Mesendoderm (in vitro differentiated cells): ENCODE measurements around the gene CREB5.

Experiments
- DNase-seq: peaks from one replicate; pipeline ENCODE4 v3.0.0; 2013
- H2AK5ac ChIP-seq: 2 replicates; pipeline ENCODE4 v1.6.1; 2013; ENCODE audit warnings: low read length, inconsistent platforms
- H2BK120ac ChIP-seq: 2 replicates; pipeline ENCODE4 v1.6.1; 2013; ENCODE audit warnings: low read depth, mild to moderate bottlenecking, low read length, moderate library complexity, mixed read lengths
- H2BK15ac ChIP-seq: replicated peaks from 2 replicates; pipeline ENCODE4 v1.6.1; 2013; ENCODE audit warnings: low read depth, mild to moderate bottlenecking, moderate library complexity
- H2BK5ac ChIP-seq: 2 replicates; pipeline ENCODE4 v1.6.1; 2013; ENCODE audit warnings: low read length, inconsistent platforms
- H3K18ac ChIP-seq: 2 replicates; pipeline ENCODE4 v1.6.1; 2013; ENCODE audit warnings: mild to moderate bottlenecking, low read length, mixed read lengths
- H3K23ac ChIP-seq: one replicate; pipeline ENCODE4 v1.6.1; 2013; ENCODE audit warnings: low read length
- H3K27ac ChIP-seq: 2 replicates; pipeline ENCODE4 v1.5.1; 2013; ENCODE audit warnings: low read depth, mild to moderate bottlenecking, inconsistent platforms, low read length, moderate library complexity
- H3K27me3 ChIP-seq: 2 replicates; pipeline ENCODE4 v1.6.1; 2013; ENCODE audit warnings: low read length, control low read depth, mild to moderate bottlenecking, inconsistent platforms; ENCODE audit not compliant: insufficient read depth, poor library complexity
- H3K36me3 ChIP-seq: 2 replicates; pipeline ENCODE4 v1.6.1; 2013; ENCODE audit warnings: low read length, inconsistent platforms; ENCODE audit not compliant: control insufficient read depth, insufficient read depth
- H3K4ac ChIP-seq: one replicate; pipeline ENCODE4 v1.6.1; 2013; ENCODE audit warnings: low read depth, mild to moderate bottlenecking, low read length, moderate library complexity
- H3K4me1 ChIP-seq: 2 replicates; pipeline ENCODE4 v1.6.1; 2013; ENCODE audit warnings: low read depth, low read length, inconsistent platforms; ENCODE audit not compliant: control insufficient read depth
- H3K4me2 ChIP-seq: 2 replicates; pipeline ENCODE4 v1.6.1; 2013; ENCODE audit warnings: low read length
- H3K4me3 ChIP-seq: 2 replicates; pipeline ENCODE4 v1.5.1; 2013; ENCODE audit warnings: mild to moderate bottlenecking, low read length
- H3K56ac ChIP-seq: one replicate; pipeline ENCODE4 v1.6.1; 2013; ENCODE audit warnings: low read length
- H3K79me1 ChIP-seq: 2 replicates; pipeline ENCODE4 v1.6.1; 2013; ENCODE audit warnings: low read length, inconsistent platforms
- H3K79me2 ChIP-seq: 2 replicates; pipeline ENCODE4 v1.6.1; 2013; ENCODE audit warnings: mild to moderate bottlenecking, low read length; ENCODE audit not compliant: control insufficient read depth, insufficient read depth
- H3K9ac ChIP-seq: 2 replicates; pipeline ENCODE4 v1.6.1; 2013; ENCODE audit warnings: low read length, inconsistent platforms
- H4K5ac ChIP-seq: one replicate; pipeline ENCODE4 v1.6.1; 2013; ENCODE audit warnings: low read length
- H4K8ac ChIP-seq: one replicate; pipeline ENCODE4 v1.6.1; 2013; ENCODE audit warnings: low read depth, mild to moderate bottlenecking, control low read depth, low read length, moderate library complexity
- WGBS: extraction: QIAGEN DNeasy Blood & Tissue Kit; methylation state at CpG from one replicate; pipeline ENCODE4 v1.1.7; 2013; ENCODE audit warnings: low lambda C conversion rate, missing lambda C conversion rate; ENCODE audit not compliant: insufficient coverage; ENCODE audit errors: extremely low coverage; 5-methylcytosine and 5-hydroxymethylcytosine counted together

CREB5 gene

GRCh38 chr7:28630350-28630749 lies 218.0 kb downstream of the CREB5 start:
- H2BK120ac ChIP-seq: no peak overlapping the region
- H3K27ac ChIP-seq: no peak overlapping the region
- no peak for DNase-seq
- H3K4me2 ChIP-seq: no peak overlapping the region
- H3K9ac ChIP-seq: no peak overlapping the region
- H3K56ac ChIP-seq: no peak overlapping the region
- no peak overlapping the region for H3K4me3 ChIP-seq
- WGBS: no CpG with 5 or more reads among the region's 3 CpGs
- no peak overlapping the region for H2AK5ac ChIP-seq
- no peak overlapping the region for H4K8ac ChIP-seq
- no peak overlapping the region for H2BK5ac ChIP-seq
- H3K36me3 ChIP-seq: no peaks in the 10 kb centered on the region
- no peak overlapping the region for H4K5ac ChIP-seq
- no peak overlapping the region for H2BK15ac ChIP-seq
- no peaks in the 10 kb centered on the region for H3K27me3 ChIP-seq
- H3K79me2 ChIP-seq: no peaks in the 10 kb centered on the region
- no peak overlapping the region for H3K4ac ChIP-seq
- H3K18ac ChIP-seq: no peak overlapping the region
- no peaks in the 10 kb centered on the region for H3K79me1 ChIP-seq
- H3K4me1 ChIP-seq: no peaks in the 10 kb centered on the region
- no peak overlapping the region for H3K23ac ChIP-seq

GRCh38 chr7:28631995-28632394 lies 219.7 kb downstream of the CREB5 start:
- Histone ChIP-seq H3K27me3 (no peaks in the 10 kb centered on the region), H2BK15ac (no peak overlapping the region), H3K18ac (no peak overlapping the region), H4K8ac (no peak overlapping the region), H2BK120ac (no peak overlapping the region), H3K9ac (no peak overlapping the region), H4K5ac (no peak overlapping the region), H2AK5ac (no peak overlapping the region), H3K56ac (no peak overlapping the region), H3K79me2 (no peaks in the 10 kb centered on the region), H3K36me3 (no peaks in the 10 kb centered on the region), H3K4ac (no peak overlapping the region), H3K4me2 (no peak overlapping the region), H3K4me1 (no peaks in the 10 kb centered on the region), H3K23ac (no peak overlapping the region), H3K79me1 (no peaks in the 10 kb centered on the region), H3K4me3 (no peak overlapping the region), H3K27ac (no peak overlapping the region), H2BK5ac (no peak overlapping the region)
- no peak for DNase-seq
- WGBS: no CpG with 5 or more reads among the region's 2 CpGs

- no peak overlapping the region for H3K4me2 ChIP-seq
- DNase-seq: no peak
- no peaks in the 10 kb centered on the region for H3K79me1 ChIP-seq
- no peaks in the 10 kb centered on the region for H3K36me3 ChIP-seq
- H3K4me3 ChIP-seq: no peak overlapping the region
- H3K23ac ChIP-seq: no peak overlapping the region
- H3K9ac ChIP-seq: no peak overlapping the region
- H3K56ac ChIP-seq: no peak overlapping the region
- WGBS: no CpG with 5 or more reads among the region's 2 CpGs
- no peak overlapping the region for H2BK5ac ChIP-seq
- no peak overlapping the region for H4K5ac ChIP-seq
- H3K27me3 ChIP-seq: no peaks in the 10 kb centered on the region
- H2BK15ac ChIP-seq: no peak overlapping the region
- no peaks in the 10 kb centered on the region for H3K4me1 ChIP-seq
- no peaks in the 10 kb centered on the region for H3K79me2 ChIP-seq
- no peak overlapping the region for H3K18ac ChIP-seq
- no peak overlapping the region for H4K8ac ChIP-seq
- no peak overlapping the region for H2AK5ac ChIP-seq
- H2BK120ac ChIP-seq: no peak overlapping the region
- H3K27ac ChIP-seq: no peak overlapping the region
- H3K4ac ChIP-seq: no peak overlapping the region
Observed at GRCh38 chr7:28638914-28639313, 226.6 kb downstream of the CREB5 start.

GRCh38 chr7:28640001-28640400 lies 227.7 kb downstream of the CREB5 start:
- Histone ChIP-seq H3K36me3 (no peaks in the 10 kb centered on the region), H2BK15ac (no peak overlapping the region), H4K5ac (no peak overlapping the region), H3K18ac (no peak overlapping the region), H3K23ac (no peak overlapping the region), H2AK5ac (no peak overlapping the region), H3K9ac (no peak overlapping the region), H3K4ac (no peak overlapping the region), H3K27ac (no peak overlapping the region), H3K4me3 (no peak overlapping the region), H3K4me1 (no peaks in the 10 kb centered on the region), H3K4me2 (no peak overlapping the region), H3K79me2 (no peaks in the 10 kb centered on the region), H2BK120ac (no peak overlapping the region), H4K8ac (no peak overlapping the region), H3K79me1 (no peaks in the 10 kb centered on the region), H3K56ac (no peak overlapping the region), H3K27me3 (no peaks in the 10 kb centered on the region), H2BK5ac (no peak overlapping the region)
- DNase-seq: no peak
- WGBS: no CpG with 5 or more reads among the region's 2 CpGs

GRCh38 chr7:28641752-28642545 lies 229.6 kb downstream of the CREB5 start:
- Histone ChIP-seq H3K4me2 (no peak overlapping the region), H3K4ac (no peak overlapping the region), H4K8ac (no peak overlapping the region), H3K27ac (no peak overlapping the region), H2BK5ac (no peak overlapping the region), H2BK120ac (no peak overlapping the region), H3K4me3 (no peak overlapping the region), H3K56ac (no peak overlapping the region), H3K27me3 (no peaks in the 10 kb centered on the region), H3K18ac (no peak overlapping the region), H3K79me1 (no peaks in the 10 kb centered on the region), H2BK15ac (no peak overlapping the region), H3K23ac (no peak overlapping the region), H3K79me2 (no peaks in the 10 kb centered on the region), H2AK5ac (no peak overlapping the region), H3K4me1 (no peaks in the 10 kb centered on the region), H3K36me3 (no peaks in the 10 kb centered on the region), H4K5ac (no peak overlapping the region), H3K9ac (no peak overlapping the region)
- DNase-seq: no peak
- WGBS: 100% methylated on average over 1 of the region's 11 CpGs

DNA sequence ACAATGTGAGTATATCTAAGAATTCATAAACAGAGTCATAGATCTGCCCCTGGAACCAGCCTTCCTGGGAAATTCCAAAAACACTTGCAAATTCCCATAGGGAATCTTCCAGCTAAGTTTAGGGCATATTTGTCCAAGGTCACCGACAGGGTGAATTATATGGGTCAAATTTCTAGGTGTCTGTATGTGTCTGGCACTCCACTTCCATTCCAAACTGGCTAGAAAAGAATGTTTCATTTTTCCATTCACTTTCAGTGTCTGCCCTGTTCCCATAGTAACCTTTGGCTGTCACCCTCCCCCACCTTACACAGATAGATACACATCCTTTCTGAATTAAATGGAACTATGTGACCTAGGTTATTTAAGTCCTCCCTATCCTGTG lies 230.9 kb downstream of the CREB5 start:
- Histone ChIP-seq H3K79me1 (no peaks in the 10 kb centered on the region), H3K4me3 (no peak overlapping the region)

More for the DNA sequence above, 230.9 kb downstream of the CREB5 start:
- Histone ChIP-seq H3K56ac (no peak overlapping the region), H3K36me3 (no peaks in the 10 kb centered on the region), H3K4ac (no peak overlapping the region), H4K8ac (no peak overlapping the region), H4K5ac (no peak overlapping the region), H3K18ac (no peak overlapping the region), H2AK5ac (no peak overlapping the region), H2BK120ac (no peak overlapping the region), H3K23ac (no peak overlapping the region), H3K79me2 (no peaks in the 10 kb centered on the region), H3K4me2 (no peak overlapping the region), H3K27me3 (no peaks in the 10 kb centered on the region), H3K27ac (no peak overlapping the region), H2BK5ac (no peak overlapping the region), H3K4me1 (no peaks in the 10 kb centered on the region), H2BK15ac (no peak overlapping the region), H3K9ac (no peak overlapping the region)
- DNase-seq: no peak
- no CpG with 5 or more reads among the region's 1 CpG for WGBS
